PC-9 (cell line): ENCODE measurements around the gene CMIP. TPM values are rescaled to one million over a fixed set of nuclear protein-coding genes. Genes with fewer than 3 reads are reported as not detected.

Experiments
- BruUV-seq: library from RNA; stranded (reverse); fragments of 400-500 nt; replicated peaks from 2 replicates; lab custom pipeline; 2021; lab: Mats Ljungman, UMichigan
- CTCF ChIA-PET: fragments of 300-600 bp; sonication (Branson Sonifier 250); formaldehyde crosslinking; loops from one replicate; lab custom pipeline; 2022; ENCODE audit warnings: antibody characterized with exemption; lab: Charles Lee
- POLR2A ChIA-PET: fragments of 300-600 bp; sonication (Branson Sonifier 250); formaldehyde crosslinking; loops from one replicate; lab custom pipeline; 2022; ENCODE audit warnings: antibody characterized with exemption; ENCODE audit not compliant: unreplicated experiment; lab: Charles Lee
- DNase-seq, 2 experiments: peaks; one replicate each; pipeline versions ENCODE4 v3.0.0 to v3.0.0-alpha.2; 2015 to 2022; ENCODE audit warnings: mixed read lengths in 1 of 2
- H2AFZ ChIP-seq: fragments of 200-600 bp; sonication (generic); 2 replicates; pipeline ENCODE4 v1.8.1; 2017; ENCODE audit warnings: antibody characterized with exemption
- H3F3A ChIP-seq: fragments of 200-600 bp; sonication (generic); 2 replicates; pipeline ENCODE4 v1.8.1; 2017; ENCODE audit warnings: antibody characterized with exemption, mild to moderate bottlenecking, low read depth; ENCODE audit not compliant: insufficient read depth
- H3K27ac ChIP-seq: fragments of 200-600 bp; sonication (generic); 2 replicates; pipeline ENCODE4 v1.6.1; 2016; ENCODE audit warnings: mixed run types
- H3K27me3 ChIP-seq: fragments of 200-600 bp; sonication (generic); 2 replicates; pipeline ENCODE4 v1.6.1; 2016; ENCODE audit warnings: low read depth, mixed run types; ENCODE audit not compliant: insufficient read depth
- H3K36me3 ChIP-seq: fragments of 200-600 bp; sonication (generic); 2 replicates; pipeline ENCODE4 v1.6.1; 2016; ENCODE audit warnings: low read depth, mixed run types
- H3K4me1 ChIP-seq: fragments of 200-600 bp; sonication (generic); replicated peaks from 2 replicates; pipeline ENCODE4 v1.6.1; 2016; ENCODE audit warnings: mixed run types; ENCODE audit not compliant: insufficient read depth
- H3K4me2 ChIP-seq: fragments of 200-600 bp; sonication (generic); 2 replicates; pipeline ENCODE4 v1.6.1; 2017; ENCODE audit warnings: mixed run types
- H3K4me3 ChIP-seq: fragments of 200-600 bp; sonication (generic); 2 replicates; pipeline ENCODE4 v1.6.1; 2016; ENCODE audit warnings: mixed run types
- H3K79me2 ChIP-seq: fragments of 200-600 bp; sonication (generic); 2 replicates; pipeline ENCODE4 v1.6.1; 2017; ENCODE audit warnings: low read depth, mixed run types
- H3K9me2 ChIP-seq: fragments of 200-600 bp; sonication (generic); 2 replicates; pipeline ENCODE4 v1.8.1; 2017; ENCODE audit warnings: mild to moderate bottlenecking; ENCODE audit not compliant: insufficient read depth
- H3K9me3 ChIP-seq: fragments of 200-600 bp; sonication (generic); 2 replicates; pipeline ENCODE4 v1.8.1; 2016; ENCODE audit warnings: low read depth; ENCODE audit not compliant: insufficient read depth
- H4K20me1 ChIP-seq: fragments of 200-600 bp; sonication (generic); 2 replicates; pipeline ENCODE4 v1.8.1; 2017; ENCODE audit not compliant: insufficient read depth
- CTCF ChIP-seq: fragments of 200-600 bp; sonication (generic); conservative IDR thresholded peaks from 2 replicates; pipeline ENCODE4 v1.6.1; 2017; ENCODE audit warnings: mixed run types, antibody characterized with exemption, mild to moderate bottlenecking, moderate library complexity
- EZH2 ChIP-seq: fragments of 200-600 bp; sonication (generic); IDR thresholded peaks from 2 replicates; pipeline ENCODE4 v1.8.0; 2017; ENCODE audit warnings: antibody characterized with exemption, low read depth
- intact Hi-C: fragments of 100-400 bp; cut with micrococcal nuclease; formaldehyde crosslinking; loops from one replicate; pipeline ENCODE4 v1.10.0; 2022; ENCODE audit not compliant: unreplicated experiment
- total RNA-seq: library from RNA; stranded (reverse); gene quantifications from 2 replicates; pipeline ENCODE4 v1.2.3, GENCODE V29; 2021

CMIP gene
- total RNA-seq, 1 experiment from 2014 or later = 96.6 TPM

- ChIA-PET CTCF (no interaction called here), POLR2A (no interaction called here)
- Histone ChIP-seq H3F3A (peaks cover 34% of the 10 kb centered on the region), H3K79me2 (peaks cover 82% of the 10 kb centered on the region), H3K27me3 (no peaks in the 10 kb centered on the region), H3K4me3 (no peak overlapping the region), H3K4me1 (peaks cover 36% of the 10 kb centered on the region), H3K27ac (no peak overlapping the region), H2AFZ (no peak overlapping the region), H3K9me2 (no peaks in the 10 kb centered on the region), H3K36me3 (no peaks in the 10 kb centered on the region), H3K4me2 (no peak overlapping the region), H3K9me3 (no peaks in the 10 kb centered on the region), H4K20me1 (no peaks in the 10 kb centered on the region; the same call in 1 of the 2 replicates)
- DNase-seq = no peak
- TF ChIP-seq EZH2 = no peak
- no peak for TF ChIP-seq CTCF
- intact Hi-C loops = no loop called here
- no TSS peak for BruUV-seq
Observed at GRCh38 chr16:81496321-81496720, 51.7 kb downstream of the CMIP start.

- no peak for DNase-seq
- no peak overlapping the region for H3K4me3 ChIP-seq
- H3K9me2 ChIP-seq = no peaks in the 10 kb centered on the region
- peaks cover 80% of the 10 kb centered on the region for H3K79me2 ChIP-seq
- no peak overlapping the region for H3K4me2 ChIP-seq
- no peaks in the 10 kb centered on the region for H3K36me3 ChIP-seq
- no peak overlapping the region for H3K27ac ChIP-seq
- no peaks in the 10 kb centered on the region for H3K27me3 ChIP-seq
- peaks cover 32% of the 10 kb centered on the region for H3K4me1 ChIP-seq
- H3K9me3 ChIP-seq = no peaks in the 10 kb centered on the region
- no peak overlapping the region for H2AFZ ChIP-seq
- TF ChIP-seq EZH2 (no peak), CTCF (no peak)
- no peaks in the 10 kb centered on the region; the same call in 1 of the 2 replicates for H4K20me1 ChIP-seq
- POLR2A ChIA-PET = no interaction called here
- CTCF ChIA-PET = no interaction called here
- H3F3A ChIP-seq = peaks cover 30% of the 10 kb centered on the region
- BruUV-seq = no TSS peak
- intact Hi-C loops = no loop called here
Observed at GRCh38 chr16:81496742-81497141, 52.1 kb downstream of the CMIP start.

GRCh38 chr16:81497690-81498089, 53.1 kb downstream of the CMIP start:
- no peaks in the 10 kb centered on the region; the same call in 1 of the 2 replicates for H4K20me1 ChIP-seq
- no peak overlapping the region for H2AFZ ChIP-seq
- no peak for DNase-seq
- TF ChIP-seq CTCF (no peak), EZH2 (no peak)
- ChIA-PET POLR2A (no interaction called here), CTCF (no interaction called here)
- BruUV-seq = no TSS peak
- no peak overlapping the region for H3K4me3 ChIP-seq
- peaks cover 22% of the 10 kb centered on the region for H3K4me1 ChIP-seq
- peaks cover 80% of the 10 kb centered on the region for H3K79me2 ChIP-seq
- intact Hi-C loops = no loop called here
- peaks cover 21% of the 10 kb centered on the region for H3F3A ChIP-seq
- no peaks in the 10 kb centered on the region for H3K36me3 ChIP-seq
- H3K9me2 ChIP-seq = no peaks in the 10 kb centered on the region
- H3K4me2 ChIP-seq = no peak overlapping the region
- no peaks in the 10 kb centered on the region for H3K9me3 ChIP-seq
- H3K27ac ChIP-seq = no peak overlapping the region
- H3K27me3 ChIP-seq = no peaks in the 10 kb centered on the region
